ENCODE data around the gene PPP4R2. TPM values are rescaled to one million over a fixed set of nuclear protein-coding genes. Genes with fewer than 3 reads are reported as not detected.

The PPP4R2 gene
- total and polyA plus RNA-seq, 2 donors (not counting 3 experiments of a cell fraction or from before 2014, with no cell fraction given) = 6.5 to 74.4 TPM

GRCh38 chr3:73074781-73075180 is 78.2 kb downstream of the PPP4R2 start:
- dilution Hi-C loops (cut with MboI; ENCODE audit: extremely low pct_ligation_motif_present, low sequenced_read_pairs) = no loop called here

GRCh38 chr3:73080216-73080966 is 83.8 kb downstream of the PPP4R2 start:
- Histone ChIP-seq H2AFZ (ENCODE audit: low read depth, low read length) (no peak overlapping the region), H3K9ac (replicated peaks; ENCODE audit: extremely low read depth, insufficient read depth, low read length) (no peak overlapping the region), H3K4me1 (ENCODE audit: control insufficient read depth, extremely low read depth, insufficient read depth, low read length) (no peaks in the 10 kb centered on the region), H3K4me2 (ENCODE audit: insufficient read depth, low read length) (no peak overlapping the region), H3K9me3 (replicated peaks; ENCODE audit: control insufficient read depth, insufficient read depth, low read length) (no peaks in the 10 kb centered on the region), H3K27ac (ENCODE audit: insufficient read depth, low read depth, low read length) (no peak overlapping the region), H4K20me1 (replicated peaks; ENCODE audit: control insufficient read depth, extremely low read depth, insufficient read depth, low read length) (no peaks in the 10 kb centered on the region), H3K9me1 (replicated peaks; ENCODE audit: control insufficient read depth, extremely low read depth, insufficient read depth, low read length) (no peaks in the 10 kb centered on the region), H3K79me2 (ENCODE audit: control insufficient read depth, insufficient read depth, low read length) (no peaks in the 10 kb centered on the region), H3K4me3 (replicated peaks in 1 of 3; ENCODE audit: insufficient read depth in 1 of 3, low read depth in 1 of 3, low read length in 3 of 3) (no peak overlapping the region), H3K27me3 (ENCODE audit: control insufficient read depth in 2 of 2, insufficient read depth in 2 of 2, low read length in 2 of 2) (no peaks in the 10 kb centered on the region), H3K36me3 (ENCODE audit: control insufficient read depth in 2 of 2, extremely low read depth in 1 of 2, insufficient read depth in 2 of 2, low read length in 2 of 2) (no peaks in the 10 kb centered on the region)
- DNase-seq (ENCODE audit: low read depth, low spot score) = no peak
- ChIA-PET POLR2A (interaction anchor here (0.7 kb wide), 1 partner anchor 39 kb away, joined by 4 read pairs; no protein-coding TSS in a partner anchor), CTCF (no interaction called here)
- dilution Hi-C loops (cut with MboI; ENCODE audit: extremely low pct_ligation_motif_present, low sequenced_read_pairs) (no loop called here), intact Hi-C loops (cut with micrococcal nuclease) (loop anchor here (10.0 kb wide), 1 partner anchor 1366 kb away; no protein-coding TSS in a partner anchor)
- BruUV-seq (replicated peaks) = no TSS peak
- no peak for TF ChIP-seq MAX (IDR thresholded peaks at IDR 0.05; ENCODE audit: insufficient read depth, insufficient read length)
- no peak for TF ChIP-seq JUN (IDR thresholded peaks at IDR 0.05; ENCODE audit: borderline replicate concordance, insufficient read depth, insufficient read length, low read depth)
- no peak for TF ChIP-seq FOS (IDR thresholded peaks at IDR 0.05; ENCODE audit: borderline replicate concordance, insufficient read depth, low read length)
- no peak for TF ChIP-seq GATA2 (IDR thresholded peaks at IDR 0.05; ENCODE audit: insufficient read depth, insufficient read length, low read depth, low read length)
- TF ChIP-seq CTCF (IDR thresholded peaks at IDR 0.05; ENCODE audit: extremely low read depth in 1 of 2, insufficient read depth in 1 of 2, low read depth in 1 of 2, low read length in 2 of 2) = no peak
- TF ChIP-seq EZH2 (IDR thresholded peaks at IDR 0.05; ENCODE audit: borderline replicate concordance, low read depth, low read length, severe bottlenecking) = no peak
- TF ChIP-seq MYC (IDR thresholded peaks at IDR 0.05; ENCODE audit: low read depth, low read length) = no peak
- no peak for TF ChIP-seq POLR2AphosphoS5 (IDR thresholded peaks at IDR 0.05; ENCODE audit: insufficient read depth, low read depth, low read length)
- no peak for TF ChIP-seq POLR2A (IDR thresholded peaks at IDR 0.05; ENCODE audit: low read depth, low read length)
- no peak for FAIRE-seq

More at GRCh38 chr3:73074781-73075180, 78.2 kb downstream of the PPP4R2 start:
- no peaks in the 10 kb centered on the region for H4K20me1 ChIP-seq (replicated peaks; ENCODE audit: control insufficient read depth, extremely low read depth, insufficient read depth, low read length)
- H3K79me2 ChIP-seq (ENCODE audit: control insufficient read depth, insufficient read depth, low read length) = no peaks in the 10 kb centered on the region
- no peak for DNase-seq (ENCODE audit: low read depth, low spot score)
- H3K9ac ChIP-seq (replicated peaks; ENCODE audit: extremely low read depth, insufficient read depth, low read length) = no peak overlapping the region
- H3K36me3 ChIP-seq (ENCODE audit: control insufficient read depth in 2 of 2, extremely low read depth in 1 of 2, insufficient read depth in 2 of 2, low read length in 2 of 2) = no peaks in the 10 kb centered on the region
- no TSS peak for BruUV-seq (replicated peaks)
- H3K4me2 ChIP-seq (ENCODE audit: insufficient read depth, low read length) = no peak overlapping the region
- no peaks in the 10 kb centered on the region for H3K4me1 ChIP-seq (ENCODE audit: control insufficient read depth, extremely low read depth, insufficient read depth, low read length)
- CTCF ChIA-PET = interaction anchor here (1.3 kb wide), 1 partner anchor 18 kb away, joined by 3 read pairs; no protein-coding TSS in a partner anchor
- H2AFZ ChIP-seq (ENCODE audit: low read depth, low read length) = no peak overlapping the region
- H3K9me3 ChIP-seq (replicated peaks; ENCODE audit: control insufficient read depth, insufficient read depth, low read length) = no peaks in the 10 kb centered on the region
- intact Hi-C loops (cut with micrococcal nuclease) = no loop called here
- POLR2A ChIA-PET = no interaction called here
- H3K9me1 ChIP-seq (replicated peaks; ENCODE audit: control insufficient read depth, extremely low read depth, insufficient read depth, low read length) = no peaks in the 10 kb centered on the region
- no peaks in the 10 kb centered on the region for H3K27me3 ChIP-seq (ENCODE audit: control insufficient read depth in 2 of 2, insufficient read depth in 2 of 2, low read length in 2 of 2)
- no peak for FAIRE-seq
- H3K4me3 ChIP-seq (replicated peaks in 1 of 3; ENCODE audit: insufficient read depth in 1 of 3, low read depth in 1 of 3, low read length in 3 of 3) = no peak overlapping the region
- TF ChIP-seq POLR2AphosphoS5 (IDR thresholded peaks at IDR 0.05; ENCODE audit: insufficient read depth, low read depth, low read length) (no peak), POLR2A (IDR thresholded peaks at IDR 0.05; ENCODE audit: low read depth, low read length) (no peak), JUN (IDR thresholded peaks at IDR 0.05; ENCODE audit: borderline replicate concordance, insufficient read depth, insufficient read length, low read depth) (no peak), FOS (IDR thresholded peaks at IDR 0.05; ENCODE audit: borderline replicate concordance, insufficient read depth, low read length) (no peak)
- H3K27ac ChIP-seq (ENCODE audit: insufficient read depth, low read depth, low read length) = no peak overlapping the region

Data from endothelial cell of umbilical vein (primary cell).